ENCODE results near the gene PRICKLE1. TPM values are rescaled to one million over a fixed set of nuclear protein-coding genes. Genes with fewer than 3 reads are reported as not detected.
"Not testable (repeated sequence)": the region's sequence is repeated elsewhere in the genome, so short reads cannot be mapped to it uniquely, and the experiment has no call there.

The PRICKLE1 gene
- total and polyA plus RNA-seq, 2 donors: 8.9 to 59.7 TPM

DNA sequence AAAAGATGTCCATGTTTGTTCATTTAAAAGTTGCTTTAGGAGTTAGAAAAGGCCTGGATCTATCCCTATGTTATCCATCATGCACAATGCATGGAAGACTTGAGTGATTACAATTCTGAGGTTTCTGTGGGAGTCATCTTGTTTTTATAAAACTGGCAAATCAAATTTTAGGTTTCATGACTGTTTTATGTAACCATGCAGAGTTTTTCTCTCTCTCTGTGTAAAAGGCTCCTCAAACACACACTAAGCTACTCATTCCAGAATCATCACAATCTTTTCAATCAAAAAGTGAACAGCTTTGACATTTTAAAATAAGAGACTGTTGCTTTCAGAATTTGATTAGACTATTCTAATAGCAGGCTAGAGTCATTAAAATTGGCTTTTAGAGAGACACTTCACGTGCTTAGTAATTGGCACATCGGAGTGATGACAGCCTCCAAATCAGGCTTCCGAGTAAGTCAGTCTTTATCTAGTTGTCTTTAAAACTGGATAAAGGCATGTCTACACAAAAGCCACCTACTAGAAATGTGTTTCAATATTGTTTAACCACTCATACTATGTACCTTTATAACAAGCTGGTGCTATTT, 31.9 kb downstream of the PRICKLE1 start:
- WGBS: 68% methylated on average over 3 of the region's 3 CpGs
- DNase-seq (ENCODE audit: extremely low spot score): no peak
- no peaks in the 10 kb centered on the region for H3K36me3 ChIP-seq (ENCODE audit: insufficient read depth)
- H3K27ac ChIP-seq (ENCODE audit: low read depth): no peak overlapping the region
- H3K4me3 ChIP-seq (ENCODE audit: low read depth, low read length): no peak overlapping the region
- H3K4me1 ChIP-seq (ENCODE audit: insufficient read depth): no peaks in the 10 kb centered on the region

DNA sequence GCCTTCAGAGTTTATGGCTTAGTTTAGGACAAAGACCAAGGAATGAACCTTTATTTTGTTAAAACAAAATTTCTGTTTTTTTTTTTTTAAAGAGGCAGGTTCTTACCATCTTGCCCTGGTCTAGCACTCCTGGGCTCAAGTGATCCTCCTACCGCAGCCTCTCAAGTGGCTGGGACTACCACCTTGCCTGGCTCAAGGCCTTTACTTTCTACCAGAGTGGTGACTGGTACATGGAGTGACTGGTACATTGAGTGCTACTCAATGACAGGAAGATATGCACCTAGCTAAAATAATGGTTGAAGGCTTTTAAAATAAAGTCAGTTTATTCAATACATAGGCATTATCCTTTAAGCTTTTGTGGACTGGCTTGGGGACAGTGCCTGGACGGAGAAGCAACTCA, 32.6 kb downstream of the PRICKLE1 start:
- no peaks in the 10 kb centered on the region for H3K4me1 ChIP-seq (ENCODE audit: insufficient read depth)
- 86% methylated on average over 2 of the region's 2 CpGs for WGBS
- no peak for DNase-seq (ENCODE audit: extremely low spot score)
- H3K4me3 ChIP-seq (ENCODE audit: low read depth, low read length): no peak overlapping the region
- H3K36me3 ChIP-seq (ENCODE audit: insufficient read depth): no peaks in the 10 kb centered on the region
- H3K27ac ChIP-seq (ENCODE audit: low read depth): no peak overlapping the region

DNA sequence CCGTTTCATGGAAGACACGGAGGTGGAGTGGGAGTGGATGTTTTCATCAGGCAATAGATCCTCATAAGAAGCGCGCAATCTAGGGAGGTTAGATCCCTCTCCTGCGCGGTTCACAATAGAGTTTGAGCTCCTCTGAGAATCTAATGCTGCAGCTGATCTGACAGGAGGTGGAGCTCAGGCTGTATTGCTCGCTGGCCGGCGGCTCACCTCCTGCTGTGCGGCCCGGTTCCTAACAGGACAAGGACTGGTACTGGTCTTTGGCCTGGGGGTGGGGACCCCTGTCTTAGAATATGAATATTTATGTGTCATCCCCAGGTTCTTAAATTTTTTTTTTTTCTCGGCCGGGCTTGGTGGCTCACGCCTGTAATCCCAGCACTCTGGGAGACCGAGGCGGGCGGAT, 36.7 kb downstream of the PRICKLE1 start:
- Histone ChIP-seq H3K27ac (ENCODE audit: low read depth) (no peak overlapping the region), H3K4me3 (ENCODE audit: low read depth, low read length) (no peak overlapping the region), H3K4me1 (ENCODE audit: insufficient read depth) (no peaks in the 10 kb centered on the region), H3K36me3 (ENCODE audit: insufficient read depth) (no peaks in the 10 kb centered on the region)
- DNase-seq (ENCODE audit: extremely low spot score): no peak
- 86% methylated on average over 17 of the region's 17 CpGs for WGBS

DNA sequence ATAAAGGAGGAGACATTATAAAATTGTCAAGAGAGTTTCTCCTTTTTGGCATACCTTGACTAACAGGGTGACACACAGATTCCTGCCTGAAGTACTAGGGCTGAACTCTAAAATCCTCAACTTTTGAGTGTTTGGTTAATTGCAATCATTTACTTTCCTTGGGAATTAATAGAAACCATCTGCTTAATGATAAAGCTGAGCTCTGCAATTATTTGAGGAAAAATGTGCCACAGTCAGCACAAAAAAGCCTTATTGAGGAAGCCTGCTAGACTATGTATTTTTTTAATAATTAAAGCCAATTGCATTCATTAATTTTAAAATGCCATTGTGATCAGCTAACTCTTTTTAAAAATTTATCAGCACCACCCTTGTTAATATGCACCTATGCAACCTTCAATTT, 38.7 kb downstream of the PRICKLE1 start:
- no peaks in the 10 kb centered on the region for H3K36me3 ChIP-seq (ENCODE audit: insufficient read depth)
- H3K27ac ChIP-seq (ENCODE audit: low read depth): no peak overlapping the region
- H3K4me1 ChIP-seq (ENCODE audit: insufficient read depth): no peaks in the 10 kb centered on the region
- no peak overlapping the region for H3K4me3 ChIP-seq (ENCODE audit: low read depth, low read length)
- no peak for DNase-seq (ENCODE audit: extremely low spot score)

DNA sequence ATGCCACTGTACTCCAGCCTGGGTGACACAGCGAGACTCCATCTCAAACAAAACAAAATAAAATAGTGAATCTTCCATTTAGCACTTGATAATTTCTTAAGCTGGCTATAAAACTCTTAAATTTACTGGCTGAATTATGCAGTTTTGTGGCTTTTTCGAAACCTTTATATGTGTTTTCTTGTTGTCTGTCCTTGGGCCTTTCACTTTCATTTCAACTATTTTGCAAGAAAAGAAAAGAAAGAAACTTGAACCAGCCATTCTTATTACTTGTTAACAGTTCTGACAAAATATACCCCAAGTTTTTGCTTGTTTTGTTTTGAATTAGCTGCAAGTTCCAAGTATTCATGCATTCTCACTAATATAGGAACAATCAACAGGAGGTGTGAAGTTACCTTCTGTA, 42.8 kb downstream of the PRICKLE1 start:
- WGBS: 92% methylated on average over 2 of the region's 2 CpGs
- DNase-seq (ENCODE audit: extremely low spot score): no peak
- no peaks in the 10 kb centered on the region for H3K4me1 ChIP-seq (ENCODE audit: insufficient read depth)
- no peak overlapping the region for H3K27ac ChIP-seq (ENCODE audit: low read depth)
- H3K4me3 ChIP-seq (ENCODE audit: low read depth, low read length): no peak overlapping the region
- H3K36me3 ChIP-seq (ENCODE audit: insufficient read depth): no peaks in the 10 kb centered on the region

DNA sequence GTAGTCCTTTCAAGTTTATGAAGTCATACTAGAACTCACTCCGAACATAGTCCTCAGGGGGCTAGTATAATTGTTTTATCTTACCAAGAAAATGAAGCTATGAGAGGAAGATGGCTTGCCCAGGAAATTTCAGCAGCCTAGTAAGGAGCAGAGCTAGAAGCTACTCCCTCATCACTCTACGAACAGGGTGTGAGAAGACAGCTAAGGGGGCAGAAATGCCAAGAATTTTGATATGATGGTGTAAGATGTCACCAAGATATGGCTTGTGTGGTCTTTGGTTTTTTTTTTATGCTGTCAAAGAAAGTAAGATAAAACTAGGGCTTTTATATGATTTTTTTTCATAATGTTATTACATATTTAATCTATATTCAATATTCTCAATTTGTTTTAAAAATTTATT, 47.6 kb downstream of the PRICKLE1 start:
- DNase-seq (ENCODE audit: extremely low spot score): no peak
- 64% methylated on average over 2 of the region's 2 CpGs for WGBS
- H3K4me3 ChIP-seq (ENCODE audit: low read depth, low read length): no peak overlapping the region
- H3K27ac ChIP-seq (ENCODE audit: low read depth): no peak overlapping the region
- no peaks in the 10 kb centered on the region for H3K4me1 ChIP-seq (ENCODE audit: insufficient read depth)
- H3K36me3 ChIP-seq (ENCODE audit: insufficient read depth): no peaks in the 10 kb centered on the region

DNA sequence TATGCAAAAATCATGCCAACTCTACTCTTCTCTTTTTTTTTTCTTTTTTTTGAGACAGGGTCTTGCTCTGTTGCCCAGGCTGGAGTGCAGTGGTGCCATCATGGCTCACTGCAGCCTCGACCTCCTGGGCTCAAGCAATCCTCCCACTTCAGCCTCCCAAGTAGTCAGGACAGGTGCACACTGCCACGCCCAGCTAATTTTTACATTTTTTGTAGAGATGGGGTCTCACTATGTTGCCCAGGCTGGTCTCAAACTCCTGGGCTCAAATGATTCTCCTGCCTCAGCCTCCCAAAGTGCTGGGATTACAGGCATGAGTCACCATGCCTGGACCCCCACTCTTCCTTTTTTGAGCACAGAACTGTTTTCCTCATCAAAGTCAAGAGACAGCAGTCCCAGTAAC, 48.2 kb downstream of the PRICKLE1 start:
- not testable (repeated sequence) for H3K4me3 ChIP-seq (ENCODE audit: low read depth, low read length); H3K4me1 ChIP-seq (ENCODE audit: insufficient read depth); H3K27ac ChIP-seq (ENCODE audit: low read depth); DNase-seq (ENCODE audit: extremely low spot score); H3K36me3 ChIP-seq (ENCODE audit: insufficient read depth)
- WGBS: 45% methylated on average over 2 of the region's 2 CpGs

DNA sequence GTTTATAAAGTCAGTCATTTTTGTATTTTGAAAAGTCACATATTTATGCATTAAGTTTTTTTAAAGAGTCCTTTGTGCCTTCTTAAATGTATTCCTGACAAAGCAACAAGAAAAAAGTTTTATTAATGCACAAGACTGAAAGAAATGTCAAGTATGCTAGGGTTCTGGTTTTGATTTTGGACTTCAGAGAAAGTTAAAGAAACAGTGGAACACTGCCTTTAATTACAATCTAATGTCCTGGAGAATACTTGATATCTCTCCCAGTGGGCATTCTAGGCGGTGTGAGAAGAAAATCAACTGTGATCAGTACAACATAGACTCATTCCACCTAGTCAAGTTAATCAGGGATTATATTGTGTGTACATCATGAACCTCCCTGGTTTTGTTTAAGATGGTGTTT, 49.9 kb downstream of the PRICKLE1 start:
- Histone ChIP-seq H3K4me1 (ENCODE audit: insufficient read depth) (no peaks in the 10 kb centered on the region), H3K27ac (ENCODE audit: low read depth) (no peak overlapping the region), H3K36me3 (ENCODE audit: insufficient read depth) (no peaks in the 10 kb centered on the region), H3K4me3 (ENCODE audit: low read depth, low read length) (no peak overlapping the region)
- WGBS: 51% methylated on average over 1 of the region's 1 CpG
- DNase-seq (ENCODE audit: extremely low spot score): no peak

DNA sequence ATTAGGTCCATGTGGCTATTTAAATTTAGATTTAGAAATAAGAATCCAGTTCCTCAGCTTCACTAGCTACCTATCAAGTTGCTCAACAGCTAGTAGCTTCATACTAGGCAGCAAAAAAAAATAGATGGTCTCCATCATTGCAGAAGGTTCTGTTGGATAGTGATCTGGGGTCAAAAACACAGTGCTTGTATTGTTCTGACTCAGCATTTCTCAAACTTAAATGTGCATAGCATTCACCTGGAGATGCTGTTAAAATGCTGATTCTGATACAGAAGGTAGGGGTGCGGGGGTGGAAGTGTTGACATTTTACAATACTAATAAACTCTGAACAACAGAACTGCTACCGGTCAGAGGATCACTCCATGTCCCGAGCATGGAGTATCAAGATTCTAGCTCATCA, 51.3 kb downstream of the PRICKLE1 start:
- WGBS: 63% methylated on average over 3 of the region's 3 CpGs
- Histone ChIP-seq H3K4me1 (ENCODE audit: insufficient read depth) (no peaks in the 10 kb centered on the region), H3K4me3 (ENCODE audit: low read depth, low read length) (no peak overlapping the region), H3K27ac (ENCODE audit: low read depth) (no peak overlapping the region), H3K36me3 (ENCODE audit: insufficient read depth) (no peaks in the 10 kb centered on the region)
- no peak for DNase-seq (ENCODE audit: extremely low spot score)

DNA sequence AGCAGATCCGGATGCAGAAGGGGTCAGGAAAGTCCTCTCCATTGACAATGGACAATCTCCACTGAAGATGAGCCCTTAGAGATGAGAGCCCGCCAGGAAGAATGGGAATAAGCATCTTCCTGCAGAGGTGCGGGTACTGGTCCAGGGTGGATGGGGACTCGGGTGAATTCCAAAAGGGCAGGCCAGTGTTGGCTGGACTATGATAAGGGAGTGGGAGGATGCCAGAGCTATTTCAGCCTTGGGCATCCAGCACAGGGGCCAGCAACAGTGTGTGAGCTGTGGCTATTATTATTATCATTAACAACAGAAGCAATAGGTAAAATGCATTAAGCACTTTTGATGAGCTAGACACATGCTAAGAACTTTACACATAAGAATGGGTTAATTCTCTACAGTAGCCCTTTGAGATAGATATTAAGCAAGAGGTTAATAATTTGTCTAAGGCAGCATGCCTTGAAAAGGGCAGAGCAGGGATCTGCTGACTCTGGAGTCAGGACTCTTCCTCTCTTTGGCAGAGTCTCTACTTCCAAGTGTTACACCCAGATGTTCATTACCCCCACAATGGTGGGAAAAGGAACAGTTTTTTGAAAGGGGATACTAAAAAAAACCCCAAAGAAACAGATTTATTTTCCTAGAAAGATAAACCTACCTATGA, 55.2 kb downstream of the PRICKLE1 start:
- H3K4me1 ChIP-seq (ENCODE audit: insufficient read depth): no peaks in the 10 kb centered on the region
- H3K36me3 ChIP-seq (ENCODE audit: insufficient read depth): no peaks in the 10 kb centered on the region
- 96% methylated on average over 4 of the region's 4 CpGs for WGBS
- no peak overlapping the region for H3K27ac ChIP-seq (ENCODE audit: low read depth)
- H3K4me3 ChIP-seq (ENCODE audit: low read depth, low read length): no peak overlapping the region
- no peak for DNase-seq (ENCODE audit: extremely low spot score)

DNA sequence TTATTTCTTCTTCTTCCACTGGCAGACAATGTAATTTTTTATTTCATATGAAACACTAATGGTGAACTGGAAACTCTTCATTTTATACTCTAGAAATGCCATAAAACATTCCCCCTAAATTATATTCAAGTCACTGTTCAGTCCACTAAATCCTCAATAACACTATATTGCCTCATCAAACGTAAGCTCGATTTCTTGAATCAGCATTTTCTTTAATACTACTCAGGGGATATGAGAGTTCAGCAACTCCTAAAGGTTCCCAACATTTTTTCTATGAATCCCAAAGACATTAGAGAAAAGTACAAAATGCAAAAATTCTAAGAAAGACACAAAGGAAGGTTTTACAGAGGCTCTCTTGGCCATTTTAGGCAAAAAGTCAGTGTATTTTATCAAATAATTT, 59.3 kb downstream of the PRICKLE1 start:
- no peak overlapping the region for H3K4me3 ChIP-seq (ENCODE audit: low read depth, low read length)
- no peaks in the 10 kb centered on the region for H3K4me1 ChIP-seq (ENCODE audit: insufficient read depth)
- no peak overlapping the region for H3K27ac ChIP-seq (ENCODE audit: low read depth)
- WGBS: 87% methylated on average over 2 of the region's 2 CpGs
- DNase-seq (ENCODE audit: extremely low spot score): no peak
- no peaks in the 10 kb centered on the region for H3K36me3 ChIP-seq (ENCODE audit: insufficient read depth)

DNA sequence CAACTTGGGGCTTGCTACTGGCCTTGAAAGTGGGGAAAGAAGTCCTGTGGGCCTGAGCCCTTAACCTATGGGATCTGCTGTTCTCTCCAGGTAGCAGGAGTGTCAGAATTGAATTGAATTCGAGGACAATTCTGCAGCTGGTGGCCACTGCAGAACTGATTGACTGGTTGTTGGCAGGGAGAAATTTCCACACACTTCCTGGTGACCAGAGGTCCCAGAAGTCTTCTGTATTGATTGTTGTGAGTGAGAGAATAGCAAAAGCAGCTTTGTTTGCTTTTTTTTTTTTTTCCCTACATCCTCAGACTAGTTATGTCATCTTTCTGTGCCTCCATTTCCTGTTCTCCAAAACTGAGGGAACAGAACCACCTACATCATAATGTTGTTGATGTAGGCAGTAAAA, 64.1 kb downstream of the PRICKLE1 start:
- no peaks in the 10 kb centered on the region for H3K36me3 ChIP-seq (ENCODE audit: insufficient read depth)
- no peaks in the 10 kb centered on the region for H3K4me1 ChIP-seq (ENCODE audit: insufficient read depth)
- DNase-seq (ENCODE audit: extremely low spot score): no peak
- H3K27ac ChIP-seq (ENCODE audit: low read depth): no peak overlapping the region
- H3K4me3 ChIP-seq (ENCODE audit: low read depth, low read length): no peak overlapping the region
- WGBS: 88% methylated on average over 1 of the region's 1 CpG

DNA sequence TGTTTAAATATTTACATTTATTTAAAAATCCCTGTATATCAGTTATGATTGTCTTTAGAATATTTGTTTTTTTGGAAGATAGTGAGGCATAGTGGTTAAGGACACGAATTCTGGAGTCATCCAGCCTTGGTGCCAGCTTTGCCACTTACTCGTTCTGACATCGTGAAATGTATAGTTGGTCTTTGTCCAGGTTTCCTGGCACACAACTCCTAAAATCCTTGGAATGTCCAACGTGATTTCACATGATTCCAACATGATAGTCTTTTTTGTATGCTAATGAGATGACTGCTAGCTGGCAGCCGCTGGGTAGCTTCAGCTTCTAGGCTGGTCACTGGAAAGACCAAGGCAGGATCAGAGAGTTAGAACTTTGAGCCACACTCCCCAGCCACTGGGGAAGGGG, 64.8 kb downstream of the PRICKLE1 start:
- Histone ChIP-seq H3K36me3 (ENCODE audit: insufficient read depth) (no peaks in the 10 kb centered on the region), H3K4me3 (ENCODE audit: low read depth, low read length) (no peak overlapping the region), H3K27ac (ENCODE audit: low read depth) (no peak overlapping the region), H3K4me1 (ENCODE audit: insufficient read depth) (no peaks in the 10 kb centered on the region)
- 82% methylated on average over 5 of the region's 5 CpGs for WGBS
- no peak for DNase-seq (ENCODE audit: extremely low spot score)

DNA sequence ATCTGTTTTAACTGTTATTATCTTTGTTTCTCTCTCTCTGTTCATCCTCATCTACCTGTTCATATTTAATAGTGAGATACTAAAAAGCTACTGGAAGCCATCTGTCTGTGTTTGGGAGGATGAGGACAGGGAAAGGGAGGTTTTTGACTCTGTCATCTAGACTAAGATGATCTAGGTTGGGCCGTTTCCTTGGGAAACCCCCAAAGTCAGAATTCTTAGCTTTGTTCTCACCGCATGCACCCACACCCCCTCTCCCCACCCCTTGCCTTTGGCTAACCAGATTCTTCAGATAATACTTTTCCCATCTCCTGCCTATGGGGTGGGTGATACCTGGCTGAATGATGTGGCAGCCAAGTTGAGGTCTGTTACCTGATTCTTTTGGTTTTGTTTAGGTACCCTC, 73.0 kb downstream of the PRICKLE1 start:
- no peaks in the 10 kb centered on the region for H3K4me1 ChIP-seq (ENCODE audit: insufficient read depth)
- 92% methylated on average over 2 of the region's 2 CpGs for WGBS
- no peak for DNase-seq (ENCODE audit: extremely low spot score)
- H3K36me3 ChIP-seq (ENCODE audit: insufficient read depth): no peaks in the 10 kb centered on the region
- H3K4me3 ChIP-seq (ENCODE audit: low read depth, low read length): no peak overlapping the region
- no peak overlapping the region for H3K27ac ChIP-seq (ENCODE audit: low read depth)

DNA sequence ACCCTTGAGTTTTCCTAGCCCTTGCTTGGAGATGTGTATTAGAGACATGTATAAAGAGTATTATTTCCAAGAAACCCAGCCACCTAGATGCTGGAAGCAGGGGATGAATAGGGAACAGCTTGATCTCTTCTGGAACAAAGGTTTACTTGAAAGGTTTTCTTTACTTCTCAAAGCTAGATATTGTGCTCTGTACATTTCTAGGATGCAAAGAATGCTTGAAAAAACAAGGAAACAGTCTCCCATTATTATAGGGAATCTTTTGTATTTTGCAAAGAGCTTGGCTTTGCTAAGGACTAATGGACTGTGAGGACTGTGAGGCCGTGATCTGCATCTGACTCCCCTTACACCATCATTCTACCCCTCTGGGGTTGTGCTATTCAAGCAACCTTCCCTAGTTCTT, 77.9 kb downstream of the PRICKLE1 start:
- no peak for DNase-seq (ENCODE audit: extremely low spot score)
- Histone ChIP-seq H3K36me3 (ENCODE audit: insufficient read depth) (no peaks in the 10 kb centered on the region), H3K27ac (ENCODE audit: low read depth) (no peak overlapping the region), H3K4me1 (ENCODE audit: insufficient read depth) (no peaks in the 10 kb centered on the region), H3K4me3 (ENCODE audit: low read depth, low read length) (no peak overlapping the region)
- WGBS: 88% methylated on average over 1 of the region's 1 CpG
